Fibroblast of lung (primary cell): ENCODE results near the gene SEC61A2.

Experiments
- CTCF ChIP-seq, 2 donors: IDR thresholded peaks in 1 of 2; conservative IDR thresholded peaks in 1 of 2; 1 replicate in 1 of 2; 2 replicates in 1 of 2; pipeline ENCODE4 v1.5.1; 2011 to 2012; ENCODE audit warnings: low read length in 2 of 2, control low read depth in 1 of 2, inconsistent platforms in 1 of 2, low read depth in 1 of 2, mild to moderate bottlenecking in 1 of 2
- EZH2 ChIP-seq: IDR thresholded peaks from 2 replicates; pipeline ENCODE4 v1.5.1; 2012; ENCODE audit warnings: low read length, control low read depth, mild to moderate bottlenecking; ENCODE audit errors: missing control alignments

- TF ChIP-seq CTCF (conservative IDR thresholded peaks at IDR 0.05 in 1 of 2, IDR thresholded peaks at IDR 0.05 in 1 of 2; ENCODE audit: low read depth in 1 of 2, low read length in 2 of 2) (no peak), EZH2 (no peak)
These were observed 28.6 kb downstream of the SEC61A2 start for GRCh38 chr10:12158111-12158510.
